Coronary artery (tissue), 2 donors: ENCODE results near the gene MOB2.

ENCODE experiments used
- DNase-seq: peaks from one replicate; pipeline ENCODE4 v3.0.0-alpha.2; 2017; ENCODE audit warnings: low spot score
- H3K27ac ChIP-seq, 2 donors: fragments of 200-600 bp; sonication (generic); one replicate each; pipeline ENCODE4 v1.5.1; 2016 to 2019
- H3K4me3 ChIP-seq: fragments of 200-600 bp; sonication (generic); 2 replicates; pipeline ENCODE4 v1.5.1; 2016; ENCODE audit warnings: mild to moderate bottlenecking, moderate library complexity
- TF ChIP-seq, protein P1 (sequence below): fragments of 200-600 bp; sonication (generic); IDR thresholded peaks from one replicate; pipeline ENCODE4 v1.5.1; 2019; ENCODE audit warnings: antibody characterized with exemption

Gene MOB2

DNA sequence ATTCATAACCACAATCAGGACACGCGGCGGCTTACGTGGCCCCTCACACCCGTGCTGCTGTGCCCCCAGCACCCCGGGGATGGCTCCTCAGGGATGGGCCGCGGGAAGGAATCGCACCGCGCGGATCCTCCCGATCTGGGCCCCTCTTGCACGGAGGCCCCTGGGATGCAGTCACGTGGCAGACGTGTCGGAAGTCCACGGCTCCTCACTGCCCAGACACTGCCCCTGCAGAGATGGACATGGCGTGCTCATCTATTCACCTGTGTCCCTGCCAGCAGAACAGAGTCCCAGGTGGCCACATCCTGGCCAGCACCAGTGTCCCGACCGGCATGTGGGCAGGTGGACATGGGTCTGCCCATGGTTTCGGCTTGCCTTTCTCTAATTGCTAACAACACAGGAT is 12.8 kb downstream of the MOB2 start:
- no peak for DNase-seq
- Histone ChIP-seq H3K4me3 (no peak overlapping the region), H3K27ac (no peak overlapping the region)
- TF ChIP-seq, protein P1, sequence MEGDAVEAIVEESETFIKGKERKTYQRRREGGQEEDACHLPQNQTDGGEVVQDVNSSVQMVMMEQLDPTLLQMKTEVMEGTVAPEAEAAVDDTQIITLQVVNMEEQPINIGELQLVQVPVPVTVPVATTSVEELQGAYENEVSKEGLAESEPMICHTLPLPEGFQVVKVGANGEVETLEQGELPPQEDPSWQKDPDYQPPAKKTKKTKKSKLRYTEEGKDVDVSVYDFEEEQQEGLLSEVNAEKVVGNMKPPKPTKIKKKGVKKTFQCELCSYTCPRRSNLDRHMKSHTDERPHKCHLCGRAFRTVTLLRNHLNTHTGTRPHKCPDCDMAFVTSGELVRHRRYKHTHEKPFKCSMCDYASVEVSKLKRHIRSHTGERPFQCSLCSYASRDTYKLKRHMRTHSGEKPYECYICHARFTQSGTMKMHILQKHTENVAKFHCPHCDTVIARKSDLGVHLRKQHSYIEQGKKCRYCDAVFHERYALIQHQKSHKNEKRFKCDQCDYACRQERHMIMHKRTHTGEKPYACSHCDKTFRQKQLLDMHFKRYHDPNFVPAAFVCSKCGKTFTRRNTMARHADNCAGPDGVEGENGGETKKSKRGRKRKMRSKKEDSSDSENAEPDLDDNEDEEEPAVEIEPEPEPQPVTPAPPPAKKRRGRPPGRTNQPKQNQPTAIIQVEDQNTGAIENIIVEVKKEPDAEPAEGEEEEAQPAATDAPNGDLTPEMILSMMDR: no peak

DNA sequence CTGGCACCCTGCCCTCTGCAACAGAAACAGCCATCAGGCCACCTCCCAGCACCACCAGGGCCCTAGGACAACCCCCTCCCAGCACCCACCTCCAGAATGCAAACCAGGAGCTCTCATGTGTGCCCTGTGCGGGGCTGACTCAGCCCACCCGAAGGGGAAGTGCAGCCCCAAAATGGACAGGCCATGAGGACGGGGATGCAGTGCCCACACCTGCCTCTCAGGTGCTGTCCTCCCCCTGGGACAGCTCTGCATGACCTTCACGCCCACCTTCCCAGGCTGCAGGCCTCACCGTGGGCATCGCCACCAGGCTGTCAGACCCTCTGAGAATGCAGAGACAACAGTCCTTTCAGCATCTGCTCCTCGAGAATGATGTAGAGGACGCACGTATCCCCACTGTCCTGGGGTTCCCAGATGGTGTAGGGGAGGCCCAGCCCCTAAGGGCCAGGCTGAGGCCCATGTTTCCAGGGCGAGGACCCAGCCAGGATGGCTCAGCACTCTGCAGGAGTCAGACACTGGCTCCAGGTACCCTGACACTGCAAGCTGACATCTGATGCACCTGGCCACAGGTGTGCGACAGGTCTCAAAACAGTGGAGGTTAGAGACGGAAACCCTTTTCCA is 13.5 kb downstream of the MOB2 start:
- H3K4me3 ChIP-seq: no peak overlapping the region
- peak overlapping the region in 1 of 2 donors; percentile 53 for H3K27ac ChIP-seq
- DNase-seq: no peak
- TF ChIP-seq, protein P1: no peak

DNA sequence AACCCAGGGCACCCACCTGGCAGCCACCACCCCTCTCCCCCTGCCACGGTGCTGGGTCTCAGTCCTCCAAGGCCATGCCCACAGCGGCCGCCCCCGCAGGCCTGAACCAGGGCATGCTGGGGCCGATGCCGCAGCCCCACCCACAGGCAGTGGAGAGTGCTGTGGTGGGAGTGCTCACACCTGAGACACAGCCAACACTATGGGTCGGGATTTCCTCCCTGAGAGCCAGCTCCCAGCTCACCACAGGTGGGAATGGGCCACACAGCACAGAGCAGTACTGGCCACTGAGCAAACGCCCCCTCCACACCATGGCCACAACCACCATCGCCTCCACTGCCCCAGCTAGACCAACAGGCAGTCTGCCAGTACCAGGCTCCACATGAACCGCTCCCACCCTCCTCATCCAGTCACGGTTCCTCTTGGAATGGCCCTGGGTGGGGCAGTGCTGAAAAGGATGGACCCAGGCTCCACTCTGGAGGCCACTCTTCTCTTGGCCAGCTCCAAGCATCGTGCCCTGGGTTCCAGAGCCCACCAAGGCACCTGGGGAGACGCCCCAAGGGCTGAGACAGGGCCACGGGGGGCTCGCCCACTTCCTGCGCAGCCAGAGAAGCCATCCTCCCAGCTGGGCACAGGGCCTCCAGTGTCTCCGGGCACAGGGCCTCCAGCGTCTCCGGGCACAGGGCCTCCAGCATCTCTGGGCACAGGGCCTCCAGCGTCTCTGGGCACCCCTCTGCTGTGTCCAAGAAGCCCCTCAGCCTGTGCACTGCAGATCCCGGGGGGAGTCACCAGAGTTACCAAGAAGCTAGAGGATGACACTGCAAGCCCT is 14.2 kb downstream of the MOB2 start:
- no peak for DNase-seq
- no peak overlapping the region for H3K4me3 ChIP-seq
- TF ChIP-seq, protein P1: no peak
- H3K27ac ChIP-seq: peak overlapping the region in 1 of 2 donors; percentile 53

DNA sequence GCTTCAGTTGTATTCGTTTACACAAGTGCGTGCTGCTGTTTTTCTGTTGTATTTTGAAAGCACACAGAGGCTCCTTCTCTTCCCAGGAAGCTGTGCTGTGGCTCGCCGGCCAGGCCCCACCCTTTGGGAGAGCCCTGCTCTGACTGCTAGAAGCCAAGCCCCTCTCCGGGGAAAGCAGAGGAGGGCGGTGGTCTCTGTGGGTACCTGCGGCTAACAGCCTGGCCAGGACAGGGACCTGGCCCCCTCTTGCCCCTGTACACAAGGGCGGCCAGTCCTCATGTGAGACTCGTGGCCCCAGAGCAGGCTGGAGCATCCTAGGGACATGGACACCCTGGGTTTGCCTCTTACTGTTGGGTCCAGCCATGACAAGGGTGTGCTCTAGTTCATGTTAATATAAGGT is 14.8 kb downstream of the MOB2 start:
- TF ChIP-seq, protein P1: no peak
- no peak overlapping the region for H3K4me3 ChIP-seq
- DNase-seq: no peak
- peak overlapping the region in 1 of 2 donors; percentile 53 for H3K27ac ChIP-seq

DNA sequence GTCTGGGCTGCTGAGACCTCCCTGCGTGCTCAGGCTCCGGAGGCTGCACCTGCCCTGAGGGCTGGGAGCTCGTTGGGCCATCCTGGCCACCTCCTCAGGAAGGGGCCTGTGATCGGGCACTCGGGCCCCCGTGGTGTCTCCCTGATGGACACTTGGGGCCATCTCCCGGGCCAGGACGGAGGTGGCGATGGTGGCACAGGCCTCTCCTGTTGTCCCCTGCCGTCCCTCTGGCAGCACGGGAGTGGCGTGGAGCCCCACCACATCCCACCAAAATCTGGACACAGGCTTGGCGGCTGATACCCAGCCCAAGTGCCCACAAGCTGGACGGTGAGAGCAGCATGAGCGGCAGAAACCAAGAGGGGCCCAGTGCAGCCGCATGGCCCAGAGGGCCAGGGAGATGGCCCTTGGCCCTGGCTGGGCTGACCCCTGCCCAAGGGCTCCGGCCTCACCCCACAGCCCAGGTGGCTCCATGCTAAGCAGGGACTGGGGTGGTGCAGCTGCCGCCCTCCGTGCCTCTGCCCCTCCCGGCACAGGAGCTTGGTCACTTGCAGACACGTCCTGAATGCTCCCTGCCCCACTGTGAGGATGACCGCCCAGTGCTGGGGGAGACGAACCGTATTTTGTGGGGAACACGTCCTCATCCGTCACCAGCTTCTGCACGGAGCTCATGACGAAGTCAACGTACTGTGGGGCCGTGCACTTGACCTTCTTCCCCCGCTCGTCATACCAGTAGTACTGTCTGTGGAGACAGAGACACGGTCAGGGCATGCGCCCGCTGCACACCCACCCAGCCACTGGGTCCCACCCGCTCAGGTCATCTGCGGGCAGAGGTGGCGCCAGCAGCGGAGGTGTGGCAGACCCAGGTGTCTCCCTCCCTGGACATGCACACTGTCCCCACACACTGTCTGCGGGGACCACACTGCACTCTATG is 15.6 kb downstream of the MOB2 start:
- Histone ChIP-seq H3K4me3 (no peak overlapping the region), H3K27ac (peak overlapping the region in 1 of 2 donors; percentile 53)
- no peak for DNase-seq
- TF ChIP-seq, protein P1: no peak

DNA sequence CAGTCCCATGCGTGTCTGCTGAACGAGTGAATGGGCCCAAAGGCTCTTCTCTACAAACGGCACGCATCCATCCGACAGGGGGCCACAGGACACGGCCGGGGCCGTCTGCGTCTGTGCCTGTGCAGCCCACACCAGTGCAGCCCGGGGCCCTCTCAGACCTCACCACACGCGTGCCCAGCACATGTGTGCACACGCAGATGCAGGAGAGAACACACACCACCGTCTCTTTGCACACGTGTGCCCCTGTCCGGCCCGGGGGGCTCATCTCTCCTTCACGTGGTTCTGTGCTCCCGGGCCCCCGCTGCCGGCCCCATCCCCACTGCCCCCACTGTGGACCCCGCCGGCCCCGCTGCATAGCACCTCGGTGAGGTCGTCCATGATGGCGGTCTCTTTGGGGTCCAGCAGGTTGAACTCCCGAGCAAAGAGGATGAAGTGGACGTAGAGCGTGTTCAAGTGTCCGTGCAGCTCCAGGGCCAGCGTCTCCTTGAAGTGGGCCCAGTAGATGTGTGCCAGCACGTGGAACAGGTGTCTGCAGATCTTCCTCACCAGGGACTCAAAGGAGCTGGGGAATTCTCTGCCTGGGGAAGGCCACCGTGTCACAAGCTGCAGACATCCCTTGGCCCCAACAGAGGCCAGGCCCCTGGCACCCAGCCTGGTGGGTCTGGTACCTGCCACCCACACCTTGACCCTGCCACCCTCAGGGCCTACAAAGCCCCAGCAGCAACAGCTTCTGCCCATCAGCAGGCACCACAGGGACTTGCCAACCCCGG is 16.5 kb downstream of the MOB2 start:
- no peak for DNase-seq
- TF ChIP-seq, protein P1: no peak
- Histone ChIP-seq H3K27ac (no peak overlapping the region), H3K4me3 (no peak overlapping the region)
